ENCODE data around the gene WDR20. TPM values are rescaled to one million over a fixed set of nuclear protein-coding genes. Genes with fewer than 3 reads are reported as not detected.

The WDR20 gene
- total RNA-seq, 1 donor from 2014 or later, result 42.3 TPM

- H3K27ac Mint-ChIP-seq, result no peak overlapping the region
- peaks cover 45% of the 10 kb centered on the region for H3K4me1 Mint-ChIP-seq
- DNase-seq (no peak), ATAC-seq (ENCODE audit: low read depth) (no peak)
- no peak overlapping the region for H3K4me3 Mint-ChIP-seq
- intact Hi-C loops (cut with micrococcal nuclease), result no loop called here
- ChIA-PET POLR2A (no interaction called here), CTCF (no interaction called here)
- H3K27me3 Mint-ChIP-seq, result no peaks in the 10 kb centered on the region
- peaks cover 19% of the 10 kb centered on the region for H3K36me3 Mint-ChIP-seq (ENCODE audit: low read depth)
- no peaks in the 10 kb centered on the region for H3K9me3 Mint-ChIP-seq
- TF ChIP-seq CTCF (IDR thresholded peaks at IDR 0.05), result no peak
Observed at GRCh38 chr14:102182936-102183619, 43.4 kb downstream of the WDR20 start.

GRCh38 chr14:102183886-102184285, 44.2 kb downstream of the WDR20 start:
- Mint-ChIP-seq H3K9me3 (no peaks in the 10 kb centered on the region), H3K4me3 (no peak overlapping the region), H3K4me1 (peaks cover 43% of the 10 kb centered on the region), H3K27ac (no peak overlapping the region), H3K27me3 (no peaks in the 10 kb centered on the region), H3K36me3 (ENCODE audit: low read depth) (peaks cover 13% of the 10 kb centered on the region)
- ATAC-seq (ENCODE audit: low read depth) (no peak), DNase-seq (no peak)
- POLR2A ChIA-PET, result no interaction called here
- no peak for TF ChIP-seq CTCF (IDR thresholded peaks at IDR 0.05)
- intact Hi-C loops (cut with micrococcal nuclease), result no loop called here
- CTCF ChIA-PET, result no interaction called here

- intact Hi-C loops (cut with micrococcal nuclease), result no loop called here
- CTCF ChIA-PET, result no interaction called here
- H3K27me3 Mint-ChIP-seq, result no peaks in the 10 kb centered on the region
- peaks cover 43% of the 10 kb centered on the region for H3K4me1 Mint-ChIP-seq
- DNase-seq, result no peak
- H3K4me3 Mint-ChIP-seq, result no peak overlapping the region
- TF ChIP-seq CTCF (IDR thresholded peaks at IDR 0.05), result no peak
- POLR2A ChIA-PET, result no interaction called here
- H3K36me3 Mint-ChIP-seq (ENCODE audit: low read depth), result peaks cover 12% of the 10 kb centered on the region
- H3K9me3 Mint-ChIP-seq, result no peaks in the 10 kb centered on the region
- ATAC-seq (ENCODE audit: low read depth), result no peak
- H3K27ac Mint-ChIP-seq, result no peak overlapping the region
Observed at GRCh38 chr14:102184316-102185035, 44.8 kb downstream of the WDR20 start.

GRCh38 chr14:102185360-102185759, 45.7 kb downstream of the WDR20 start:
- Mint-ChIP-seq H3K36me3 (ENCODE audit: low read depth) (peaks cover 12% of the 10 kb centered on the region), H3K4me1 (peaks cover 43% of the 10 kb centered on the region), H3K27ac (no peak overlapping the region), H3K27me3 (no peaks in the 10 kb centered on the region), H3K4me3 (no peak overlapping the region), H3K9me3 (no peaks in the 10 kb centered on the region)
- ChIA-PET POLR2A (no interaction called here), CTCF (no interaction called here)
- intact Hi-C loops (cut with micrococcal nuclease), result no loop called here
- DNase-seq (no peak), ATAC-seq (ENCODE audit: low read depth) (no peak)
- TF ChIP-seq CTCF (IDR thresholded peaks at IDR 0.05), result no peak

GRCh38 chr14:102187044-102187443, 47.3 kb downstream of the WDR20 start:
- H3K4me3 Mint-ChIP-seq, result no peak overlapping the region
- H3K36me3 Mint-ChIP-seq (ENCODE audit: low read depth), result peaks cover 4% of the 10 kb centered on the region
- ATAC-seq (ENCODE audit: low read depth) (no peak), DNase-seq (no peak)
- TF ChIP-seq CTCF (IDR thresholded peaks at IDR 0.05), result no peak
- ChIA-PET CTCF (no interaction called here), POLR2A (no interaction called here)
- peaks cover 43% of the 10 kb centered on the region for H3K4me1 Mint-ChIP-seq
- intact Hi-C loops (cut with micrococcal nuclease), result no loop called here
- H3K9me3 Mint-ChIP-seq, result no peaks in the 10 kb centered on the region
- H3K27ac Mint-ChIP-seq, result no peak overlapping the region
- H3K27me3 Mint-ChIP-seq, result no peaks in the 10 kb centered on the region
